IPS-NIHi11 (cell line): ENCODE measurements around the gene DMBT1.
A peak's percentile ranks its signal among the peaks of the same experiment; 100 is the strongest.
"Not testable (repeated sequence)": the region's sequence is repeated elsewhere in the genome, so short reads cannot be mapped to it uniquely, and the experiment has no call there.

Experiments used
- DNase-seq: peaks from one replicate; pipeline ENCODE4 v3.0.0; 2012; ENCODE audit warnings: mixed read lengths, low spot score

DMBT1 gene

GRCh38 chr10:122549636-122550035 is 10.9 kb upstream of the DMBT1 start:
- DNase-seq: no peak

DNA sequence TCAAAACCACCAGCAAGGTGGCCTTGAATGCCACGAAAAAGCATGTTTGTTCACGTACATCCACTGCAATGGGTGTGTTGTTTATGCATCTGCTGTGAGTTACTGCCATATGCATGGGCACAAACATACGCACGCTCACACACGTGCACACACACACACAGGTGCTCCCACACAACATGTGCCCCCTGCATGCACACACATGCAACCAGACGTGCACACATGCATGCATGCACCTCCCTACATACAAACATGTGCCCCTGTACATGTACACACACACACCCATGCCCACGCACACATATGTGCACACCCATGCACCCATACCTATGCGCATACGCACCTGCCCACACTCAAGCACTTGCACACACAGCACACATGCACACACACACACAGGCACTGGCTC is 10.1 kb upstream of the DMBT1 start:
- no peak for DNase-seq

GRCh38 chr10:122550983-122551382 is 9.6 kb upstream of the DMBT1 start:
- no peak for DNase-seq

DNA sequence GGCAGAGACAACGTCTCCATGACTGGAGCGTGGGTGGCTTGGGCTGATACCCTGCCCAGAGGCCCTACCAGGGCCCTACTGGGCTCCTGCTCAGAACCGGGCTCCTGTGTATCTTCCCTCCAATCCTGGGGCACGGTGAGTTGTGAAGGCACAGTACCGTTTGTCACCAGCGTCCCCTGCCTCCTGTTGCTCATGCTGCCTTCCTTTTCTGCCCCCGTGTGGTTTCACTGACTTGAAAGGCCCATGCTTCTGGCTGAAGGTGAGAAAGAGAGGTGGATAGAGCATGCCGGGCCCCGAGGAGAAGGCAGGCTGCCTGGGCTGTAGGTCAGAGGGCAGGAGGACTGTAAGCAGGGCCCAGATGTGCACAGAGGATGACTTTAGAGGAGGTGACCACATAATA is 9.1 kb upstream of the DMBT1 start:
- peak; percentile 29 for DNase-seq

DNA sequence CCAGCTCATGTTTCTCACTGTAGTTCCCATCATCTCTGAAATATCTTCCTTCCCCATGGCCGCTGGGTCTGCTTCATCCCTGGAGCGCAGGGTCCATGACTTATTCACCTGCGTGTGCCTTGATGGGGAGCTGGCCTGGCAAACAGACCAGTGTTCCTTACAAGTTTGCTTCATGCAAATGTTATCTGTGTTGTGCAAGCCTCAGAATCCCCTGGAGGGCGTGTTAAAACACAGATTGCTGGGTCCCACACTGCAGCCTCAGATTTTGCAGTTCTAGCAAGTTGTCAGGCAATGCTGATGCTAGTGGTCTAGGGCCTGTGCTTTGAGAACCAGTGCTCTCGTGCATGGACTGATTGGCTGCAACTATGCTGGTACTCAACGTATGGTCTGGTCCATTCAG is 7.2 kb upstream of the DMBT1 start:
- no peak for DNase-seq

DNA sequence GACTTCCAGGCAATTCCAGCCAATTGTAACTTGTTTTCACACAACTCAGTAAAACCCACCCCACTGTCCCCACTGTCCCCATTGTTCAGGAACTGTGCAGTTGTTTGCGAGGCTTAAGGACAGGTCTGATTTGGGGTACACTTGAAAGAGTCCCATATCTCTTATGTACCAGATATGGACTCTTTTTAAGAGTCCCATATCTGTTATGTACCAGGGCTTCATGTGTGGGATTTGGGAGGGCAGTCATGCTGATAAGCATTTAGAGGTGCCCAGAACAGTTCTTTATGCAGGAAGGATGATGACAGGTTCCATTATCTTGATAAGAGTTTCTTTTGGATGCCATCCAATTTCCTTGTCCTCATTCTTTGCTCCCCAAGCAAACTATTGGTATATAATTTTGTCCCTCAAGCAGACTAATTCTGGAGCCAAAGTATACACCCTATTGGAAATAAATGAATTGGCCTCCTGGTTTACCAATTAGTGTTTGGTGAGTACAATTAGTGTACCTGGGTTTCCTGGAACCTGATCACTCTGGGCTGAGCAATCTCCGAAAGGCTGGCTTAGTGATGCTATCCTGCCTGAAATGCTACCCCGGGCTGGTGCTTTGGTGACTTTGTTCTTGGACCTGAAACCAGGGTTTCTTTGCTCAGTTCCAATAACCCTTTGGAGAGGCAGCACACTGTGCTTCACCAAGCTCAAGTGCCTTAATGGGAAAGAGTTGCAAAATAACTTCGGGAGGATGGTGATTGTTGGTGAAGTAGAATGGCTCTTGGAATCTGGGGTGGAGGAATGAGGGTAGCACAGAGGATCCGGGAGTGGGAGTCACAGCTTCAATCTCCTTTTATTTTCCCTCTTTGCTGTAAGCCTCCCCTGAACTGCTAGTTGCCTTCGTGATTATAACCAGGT is 6.2 kb upstream of the DMBT1 start:
- no peak for DNase-seq

GRCh38 chr10:122555442-122555841 is 5.1 kb upstream of the DMBT1 start:
- no peak for DNase-seq

DNA sequence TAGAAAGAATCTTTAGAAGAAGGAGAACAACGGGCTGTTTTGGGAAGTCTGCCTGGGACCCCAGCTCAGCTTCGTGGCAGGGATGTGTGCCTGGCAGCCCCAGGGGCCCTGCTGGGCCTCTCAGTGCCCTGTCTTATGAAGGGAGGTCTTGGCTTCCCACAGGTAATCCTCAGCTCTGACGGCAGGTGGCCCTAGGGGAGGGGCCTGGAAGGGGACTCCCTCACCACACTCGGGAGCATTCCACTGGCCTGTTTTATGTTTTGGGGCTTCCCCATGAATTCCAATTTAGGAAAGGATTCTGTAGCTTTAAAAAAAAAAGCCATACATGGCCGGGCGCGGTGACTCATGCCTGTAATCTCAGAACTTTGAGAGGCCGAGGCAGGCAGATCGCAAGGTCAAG is 3.0 kb upstream of the DMBT1 start:
- DNase-seq: peak; percentile 68

DNA sequence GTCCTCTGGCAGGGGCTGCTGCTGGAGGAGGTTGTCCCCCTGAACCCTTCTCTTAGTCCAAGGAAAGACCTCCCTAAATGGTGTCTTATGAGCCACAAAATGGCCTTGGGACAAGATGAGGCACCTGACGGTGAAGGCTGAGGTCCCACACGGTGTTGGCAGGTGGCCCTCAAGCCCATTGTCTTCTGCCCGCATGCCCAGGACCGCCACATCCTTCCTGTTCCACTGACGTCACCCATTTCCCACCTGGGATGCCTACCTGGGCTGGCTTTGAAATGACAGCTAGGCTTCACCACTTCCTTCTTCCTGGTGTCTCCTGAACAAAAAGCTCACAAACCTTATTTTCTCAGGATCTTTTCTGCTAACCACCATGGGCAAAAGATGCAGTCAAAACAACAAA is 2.1 kb upstream of the DMBT1 start:
- no peak for DNase-seq

DNA sequence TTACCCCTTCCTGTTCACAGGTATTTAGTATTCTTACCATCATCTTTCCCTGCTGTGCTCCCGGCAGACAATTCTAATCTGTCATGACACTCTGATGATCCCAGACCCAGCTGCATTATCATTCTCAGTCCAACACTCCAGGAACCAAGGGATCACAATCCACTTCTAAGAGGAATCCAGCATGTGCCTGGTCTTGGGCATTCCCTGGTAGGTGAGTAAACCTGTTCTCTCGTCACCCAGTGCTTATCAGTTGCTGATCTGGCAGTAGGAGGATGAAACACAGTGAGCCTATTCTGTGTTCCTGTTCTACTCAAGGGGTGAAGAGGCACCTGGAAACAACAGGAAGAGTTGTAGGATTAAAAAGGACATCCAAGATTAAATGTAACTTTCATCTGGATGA is 1.3 kb upstream of the DMBT1 start:
- no peak for DNase-seq

DNA sequence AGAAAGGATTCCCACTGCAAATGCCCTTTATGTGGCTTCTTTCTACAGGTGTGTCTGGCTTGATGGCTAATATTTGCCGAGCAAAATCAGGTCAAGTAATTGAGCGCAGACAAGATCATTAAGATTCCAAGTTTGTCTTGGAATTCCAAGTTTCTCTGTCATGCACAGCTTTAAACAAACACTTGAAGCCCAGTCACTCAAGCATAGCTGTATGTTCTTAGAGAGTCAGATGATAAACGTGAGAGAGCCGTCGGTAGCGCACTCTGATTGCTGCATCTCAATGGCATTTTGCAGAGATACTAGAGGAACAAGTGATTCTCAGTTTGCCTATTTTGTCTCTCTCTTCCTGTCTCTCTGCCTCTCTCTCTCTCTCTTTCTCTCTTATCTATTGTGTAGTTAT is 658 bp downstream of the DMBT1 start:
- DNase-seq: no peak

GRCh38 chr10:122561792-122562191 is 1.2 kb downstream of the DMBT1 start:
- DNase-seq: no peak

- DNase-seq: no peak
Measured at GRCh38 chr10:122564980-122565379, 4.4 kb downstream of the DMBT1 start.

GRCh38 chr10:122565766-122566206 is 5.2 kb downstream of the DMBT1 start:
- DNase-seq: peak; percentile 71

DNA sequence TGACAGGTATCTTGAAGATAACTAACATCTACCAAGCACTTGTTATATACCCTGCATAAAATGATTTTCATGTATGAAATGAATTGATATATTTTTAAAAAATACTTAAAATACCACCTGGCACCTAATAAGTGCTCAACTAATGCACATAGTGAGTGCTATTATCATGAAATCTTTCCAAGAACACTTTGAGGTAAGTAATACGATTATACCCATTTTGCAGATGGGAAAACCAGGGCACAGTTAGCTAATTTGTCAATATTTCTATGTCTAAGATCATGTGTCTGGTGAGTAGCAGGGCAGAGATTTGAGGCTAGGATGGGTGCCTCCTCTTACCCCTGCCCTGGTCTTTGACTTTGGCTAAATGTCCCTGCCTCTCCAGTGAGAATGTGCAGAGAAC is 6.1 kb downstream of the DMBT1 start:
- no peak for DNase-seq

DNA sequence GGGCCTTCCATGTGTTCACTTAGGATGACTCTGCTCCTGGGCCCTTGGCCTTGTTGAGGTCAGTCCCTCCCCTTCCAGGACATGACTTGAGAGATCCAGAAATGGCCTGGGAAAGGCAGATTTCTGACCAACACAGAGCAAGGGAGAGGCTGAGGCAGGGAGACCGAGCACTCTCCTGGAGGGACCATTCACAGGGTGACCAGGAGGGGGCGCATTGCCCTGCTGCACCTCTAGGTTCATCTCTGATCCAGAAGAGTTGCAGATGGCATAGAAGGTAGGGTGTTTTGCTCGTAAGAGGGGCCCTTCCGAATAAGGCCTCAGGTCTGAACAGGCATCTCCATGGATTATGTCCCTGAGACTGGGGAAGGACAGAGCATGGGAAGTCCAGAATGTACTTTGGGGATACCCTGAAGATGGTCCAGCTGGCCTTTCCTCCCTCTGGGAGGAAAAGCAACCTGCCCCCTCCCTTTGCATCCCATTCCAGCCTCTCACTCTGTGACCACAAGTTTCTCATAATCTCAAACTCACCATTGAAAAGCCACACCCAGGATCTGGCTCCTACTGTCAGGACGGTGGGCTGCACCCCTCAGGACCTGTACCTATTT is 6.6 kb downstream of the DMBT1 start:
- DNase-seq: peak; percentile 75

- no peak for DNase-seq
Measured at GRCh38 chr10:122568551-122568950, 8.0 kb downstream of the DMBT1 start.

DNA sequence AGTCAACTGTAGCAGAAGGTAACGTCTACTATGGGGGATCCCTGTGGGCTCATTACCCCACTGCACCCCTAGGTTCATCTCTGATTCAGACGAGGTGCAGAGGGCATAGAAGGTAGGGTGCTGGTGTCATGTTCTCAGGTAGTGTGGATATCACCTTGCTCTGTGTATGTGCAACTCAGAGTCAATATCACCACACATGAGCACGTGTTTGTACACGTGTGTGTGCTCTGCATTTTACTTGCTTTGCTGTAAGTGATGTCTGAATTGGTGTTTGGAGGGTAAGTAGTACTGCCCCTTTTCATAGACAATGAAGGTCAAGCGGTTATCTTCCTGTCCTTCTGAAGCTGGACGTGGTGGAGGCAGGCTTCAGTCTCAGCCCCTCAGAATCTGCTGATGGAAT is 10.4 kb downstream of the DMBT1 start:
- DNase-seq: no peak

DNA sequence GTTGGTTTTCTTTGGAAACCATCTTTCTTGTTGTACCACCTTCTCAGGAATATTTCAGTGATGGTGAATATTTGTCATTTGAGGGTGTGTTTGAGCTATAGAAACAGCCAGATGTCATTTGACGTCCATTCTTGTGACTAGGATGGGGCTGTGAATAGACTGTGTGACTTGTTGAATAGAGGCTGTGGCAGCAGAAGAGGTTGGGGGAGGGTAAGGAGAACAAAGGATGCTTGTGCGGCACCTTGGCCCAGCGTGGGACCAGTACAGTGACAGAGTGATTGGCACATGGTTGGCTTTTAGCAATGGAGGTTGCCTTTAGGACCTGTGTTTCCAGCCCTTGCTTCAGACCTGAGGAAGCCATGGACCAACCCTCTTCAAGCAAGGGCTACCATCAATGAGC is 11.3 kb downstream of the DMBT1 start:
- DNase-seq: no peak

DNA sequence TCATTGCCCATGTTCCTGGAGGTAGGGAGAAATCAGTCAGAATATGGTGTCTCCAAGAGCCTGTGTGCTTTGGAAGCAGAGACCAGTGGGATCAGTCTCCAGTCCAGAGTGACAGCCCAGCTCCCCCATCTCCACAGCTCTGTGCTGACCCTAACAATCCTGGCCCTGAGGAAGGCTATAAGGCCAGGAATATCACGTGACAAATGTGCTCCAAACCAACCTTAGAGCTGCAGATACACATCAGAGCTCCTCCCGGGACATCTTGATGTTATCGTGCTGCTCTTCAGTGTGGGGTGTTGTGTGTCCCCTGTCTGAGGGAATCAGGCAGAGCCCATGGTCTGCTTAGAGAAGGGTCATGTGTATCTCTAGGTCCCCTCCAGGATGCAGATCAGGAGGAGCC is 15.2 kb downstream of the DMBT1 start:
- DNase-seq: no peak

DNA sequence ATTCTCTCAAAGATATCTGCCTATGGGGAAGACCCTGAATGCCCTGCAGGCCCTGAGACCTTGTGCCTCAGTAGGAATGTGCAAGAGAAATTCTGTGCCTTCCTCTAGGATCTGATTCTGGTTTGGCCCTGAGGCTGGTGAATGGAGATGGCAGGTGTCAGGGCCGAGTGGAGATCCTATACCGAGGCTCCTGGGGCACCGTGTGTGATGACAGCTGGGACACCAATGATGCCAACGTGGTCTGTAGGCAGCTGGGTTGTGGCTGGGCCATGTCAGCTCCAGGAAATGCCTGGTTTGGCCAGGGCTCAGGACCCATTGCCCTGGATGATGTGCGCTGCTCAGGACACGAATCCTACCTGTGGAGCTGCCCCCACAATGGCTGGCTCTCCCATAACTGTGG is 15.7 kb downstream of the DMBT1 start:
- DNase-seq: no peak

GRCh38 chr10:122577311-122577885 is 16.8 kb downstream of the DMBT1 start:
- DNase-seq: no peak

- not testable (repeated sequence) for DNase-seq
Measured at GRCh38 chr10:122586070-122586469, 25.5 kb downstream of the DMBT1 start.
